Measurements from ENCODE around the gene PTPRN2. TPM values are rescaled to one million over a fixed set of nuclear protein-coding genes. Genes with fewer than 3 reads are reported as not detected.

PTPRN2 gene
- total RNA-seq, 2 donors from 2014 or later: 30.3 to 40.7 TPM

DNA sequence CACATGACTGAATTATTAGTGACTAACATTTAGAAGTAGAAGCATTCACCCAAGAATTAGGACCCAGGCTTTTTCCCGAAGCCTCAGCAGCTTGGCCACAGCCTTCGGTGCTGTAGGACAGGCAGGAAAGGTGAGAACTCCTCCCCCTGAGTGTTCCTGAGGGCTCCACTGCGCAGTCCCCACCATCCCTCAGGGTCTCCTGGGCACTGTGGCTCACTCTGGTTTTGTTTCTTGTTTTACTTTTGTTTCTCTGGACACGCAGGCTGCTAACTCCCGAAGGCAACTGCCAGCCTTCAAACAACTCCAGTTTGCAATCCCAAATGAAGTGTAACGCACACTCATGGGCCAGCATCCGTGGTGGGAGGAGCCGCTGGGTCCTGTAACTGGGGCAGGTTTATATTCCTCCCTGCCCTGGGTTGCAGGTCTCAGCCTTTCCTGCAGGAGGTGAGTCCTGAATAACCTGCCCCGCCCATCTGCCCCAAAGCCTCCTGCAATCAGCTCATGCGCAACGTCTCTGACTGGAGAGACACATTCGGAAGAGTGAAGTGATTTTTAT is 492.9 kb downstream of the PTPRN2 start:
- ATAC-seq (no peak), DNase-seq (no peak)
- intact Hi-C loops (cut with DNase I, micrococcal nuclease): no loop called here

DNA sequence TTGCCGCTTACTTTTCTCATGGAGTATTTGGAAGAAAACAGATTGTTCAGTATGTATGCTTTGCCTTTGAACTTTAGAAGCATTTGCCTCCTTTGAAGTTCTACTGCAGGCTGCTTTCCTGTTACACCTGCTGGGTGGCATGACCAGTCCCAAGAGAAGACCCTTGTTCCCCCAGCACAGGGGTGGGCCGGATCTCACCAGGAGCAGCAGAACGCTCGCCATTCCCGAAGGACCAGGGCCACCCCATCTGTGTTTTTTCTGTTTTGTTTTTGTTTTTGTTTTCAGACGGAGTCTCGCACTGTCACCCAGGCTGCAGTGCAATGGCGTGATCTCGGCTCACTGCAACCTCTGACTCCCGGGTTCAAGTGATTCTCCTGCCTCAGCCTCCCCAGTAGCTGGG is 493.6 kb downstream of the PTPRN2 start:
- ATAC-seq: no peak
- no peak for DNase-seq
- intact Hi-C loops (cut with DNase I, micrococcal nuclease): no loop called here

DNA sequence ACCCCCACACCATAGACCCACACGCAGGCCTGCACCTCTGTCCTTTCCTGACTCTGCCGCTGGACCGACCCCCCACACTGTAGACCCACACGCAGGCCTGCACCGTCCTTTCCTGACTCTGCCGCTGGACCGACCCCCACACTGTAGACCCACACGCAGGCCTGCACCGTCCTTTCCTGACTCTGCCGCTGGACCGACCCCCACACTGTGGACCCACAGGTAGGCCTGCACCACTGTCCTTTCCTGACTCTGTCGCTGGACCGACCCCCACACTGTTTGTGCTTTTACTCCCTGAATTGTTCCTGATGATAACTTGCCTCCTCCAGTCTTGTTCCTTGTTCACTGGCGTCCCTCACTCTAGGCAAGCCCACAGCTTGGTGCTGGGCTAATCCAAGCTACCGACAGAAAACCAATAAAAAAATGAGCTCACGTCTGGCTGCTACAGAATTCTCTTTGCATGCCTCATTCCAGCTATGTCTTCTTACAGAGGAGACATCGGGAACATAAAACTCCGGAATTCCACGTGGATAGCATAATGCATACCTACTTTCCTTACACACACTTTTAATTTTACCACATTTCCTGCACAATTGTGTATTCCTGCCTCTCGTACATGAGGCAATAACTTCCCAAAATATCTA is 494.3 kb downstream of the PTPRN2 start:
- intact Hi-C loops (cut with DNase I, micrococcal nuclease): no loop called here
- ATAC-seq (no peak), DNase-seq (no peak)

DNA sequence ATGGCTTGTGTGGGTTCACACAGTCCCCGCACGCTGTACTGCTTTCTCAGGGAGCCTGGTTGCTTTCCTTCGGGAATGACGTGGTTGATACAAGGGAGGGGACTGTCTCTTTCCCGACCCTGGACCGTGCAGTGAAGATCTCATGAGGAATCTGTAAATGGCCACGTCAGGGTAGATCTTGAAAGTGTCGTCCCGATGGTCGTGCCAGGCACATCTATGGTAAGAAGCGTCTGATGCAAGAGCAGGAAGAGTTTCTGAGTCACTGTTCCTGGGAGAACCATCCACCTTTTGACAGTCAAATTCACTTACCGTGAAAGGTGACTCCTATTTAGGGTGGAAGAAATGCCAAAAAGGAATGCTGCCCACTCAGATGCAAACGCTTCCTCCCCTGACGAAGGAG is 500.4 kb downstream of the PTPRN2 start:
- ATAC-seq (no peak), DNase-seq (no peak)
- intact Hi-C loops (cut with DNase I, micrococcal nuclease): no loop called here

DNA sequence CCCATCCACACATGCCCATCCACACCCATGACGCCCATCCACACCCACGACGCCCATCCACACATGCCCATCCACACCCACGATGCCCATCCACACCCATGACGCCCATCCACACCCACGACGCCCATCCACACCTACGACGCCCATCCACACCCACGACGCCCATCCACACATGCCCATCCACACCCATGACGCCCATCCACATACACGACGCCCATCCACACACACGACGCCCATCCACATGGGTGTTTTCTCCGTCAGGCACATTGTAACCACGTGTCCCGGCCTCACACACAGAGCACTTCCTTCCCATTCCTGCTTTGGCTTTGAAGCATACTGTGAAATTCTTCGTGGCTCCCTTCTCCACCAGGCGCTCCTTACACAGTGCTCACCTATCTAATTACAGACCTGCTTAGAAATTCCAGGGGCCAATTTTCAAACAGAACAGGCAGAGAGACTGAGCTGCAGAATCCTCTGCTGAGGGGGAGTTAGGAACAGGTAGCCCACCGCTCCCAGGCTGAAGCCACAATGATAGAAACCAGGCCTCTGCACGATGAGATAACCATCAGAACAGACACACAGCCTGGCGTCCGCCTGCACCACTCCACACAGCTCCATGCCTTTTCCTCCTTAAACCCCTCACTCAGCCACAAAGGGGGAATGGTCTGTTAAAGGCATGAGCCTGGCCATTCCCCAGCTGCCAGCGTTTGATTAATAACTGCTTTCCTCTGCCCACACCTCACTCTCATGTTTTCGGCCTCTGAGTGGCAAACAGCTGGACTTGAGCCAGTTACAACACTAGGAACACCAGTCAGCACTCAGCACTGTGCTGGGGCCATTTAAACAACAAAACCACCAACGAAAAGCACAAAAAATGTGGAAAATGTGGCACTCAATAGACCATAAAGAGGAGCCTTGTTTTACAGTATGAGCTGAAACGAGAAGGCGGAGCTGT is 501.6 kb downstream of the PTPRN2 start:
- ATAC-seq: no peak
- intact Hi-C loops (cut with DNase I, micrococcal nuclease): no loop called here
- DNase-seq: no peak

DNA sequence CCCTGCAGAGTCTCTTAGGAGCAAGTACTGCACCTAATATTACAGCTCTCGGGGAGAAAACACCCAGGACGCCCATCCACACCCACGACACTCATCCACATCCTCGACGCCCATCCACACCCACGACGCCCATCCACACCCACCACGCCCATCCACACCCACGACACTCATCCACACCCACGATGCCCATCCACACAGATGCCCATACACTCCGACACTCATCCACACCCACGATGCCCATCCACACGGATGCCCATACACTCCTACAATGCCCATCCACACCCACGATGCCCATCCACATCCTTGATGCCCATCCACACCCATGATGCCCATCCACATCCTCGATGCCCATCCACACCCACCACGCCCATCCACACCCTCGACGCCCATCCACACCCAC is 503.1 kb downstream of the PTPRN2 start:
- ATAC-seq: no peak
- intact Hi-C loops (cut with DNase I, micrococcal nuclease): no loop called here
- no peak for DNase-seq

DNA sequence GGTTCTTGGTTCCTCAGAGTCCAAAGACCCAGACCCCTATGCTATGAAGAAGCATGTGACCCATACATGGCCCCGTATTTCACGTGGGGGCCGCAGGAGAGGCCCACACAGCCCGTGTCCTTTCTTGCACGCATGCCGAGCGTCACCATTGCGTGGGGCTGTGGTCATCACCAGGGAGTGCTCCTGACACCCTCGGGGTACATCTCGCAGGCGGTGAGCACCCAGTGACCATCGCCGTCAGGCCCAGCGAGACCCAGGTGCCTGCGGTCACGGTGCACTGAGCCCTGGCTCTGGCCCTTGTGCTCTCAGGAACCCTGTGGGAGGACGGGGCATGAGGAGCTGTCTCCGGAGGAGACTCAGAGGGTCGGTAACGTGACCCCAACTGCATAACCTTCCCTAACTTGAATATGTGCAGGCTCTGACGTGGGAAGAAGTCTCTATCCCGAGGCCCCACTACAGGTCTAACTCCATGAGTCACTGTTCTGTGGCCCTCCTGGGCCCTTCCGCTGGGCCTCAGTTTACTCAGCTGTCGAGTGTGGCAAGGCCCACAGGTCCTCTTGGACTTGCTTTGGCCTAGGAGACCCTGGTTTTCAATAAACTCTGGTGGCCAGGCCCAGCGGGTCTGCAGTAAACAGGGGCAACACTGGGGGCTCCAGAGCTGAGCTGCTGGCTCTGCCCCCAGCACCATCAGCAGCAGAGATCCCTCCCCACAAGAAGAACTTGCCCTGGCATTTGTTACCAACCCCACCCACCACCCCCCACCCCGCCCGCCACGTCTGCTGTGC is 503.9 kb downstream of the PTPRN2 start:
- DNase-seq (no peak), ATAC-seq (no peak)
- intact Hi-C loops (cut with DNase I, micrococcal nuclease): no loop called here

DNA sequence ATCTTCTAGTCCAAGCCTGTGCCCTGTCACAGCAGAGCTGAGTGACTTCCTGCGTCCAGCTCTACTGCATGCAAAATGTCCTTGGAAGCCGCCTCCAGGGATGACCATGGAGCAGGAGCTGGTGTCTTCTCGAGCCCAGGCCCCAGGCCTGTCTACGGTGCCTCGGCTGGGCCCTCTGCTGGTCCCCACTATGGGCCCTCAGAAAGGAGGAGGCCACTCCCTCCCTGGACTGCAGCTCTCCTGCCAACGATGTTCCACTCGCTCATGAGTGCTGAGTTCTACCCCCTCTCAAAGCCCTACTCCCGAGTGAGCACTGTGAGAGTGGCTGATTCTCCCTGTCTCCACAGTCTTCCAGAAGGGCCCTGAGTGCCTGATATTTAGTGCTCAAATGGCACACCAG is 504.9 kb downstream of the PTPRN2 start:
- intact Hi-C loops (cut with DNase I, micrococcal nuclease): no loop called here
- DNase-seq (no peak), ATAC-seq (no peak)

DNA sequence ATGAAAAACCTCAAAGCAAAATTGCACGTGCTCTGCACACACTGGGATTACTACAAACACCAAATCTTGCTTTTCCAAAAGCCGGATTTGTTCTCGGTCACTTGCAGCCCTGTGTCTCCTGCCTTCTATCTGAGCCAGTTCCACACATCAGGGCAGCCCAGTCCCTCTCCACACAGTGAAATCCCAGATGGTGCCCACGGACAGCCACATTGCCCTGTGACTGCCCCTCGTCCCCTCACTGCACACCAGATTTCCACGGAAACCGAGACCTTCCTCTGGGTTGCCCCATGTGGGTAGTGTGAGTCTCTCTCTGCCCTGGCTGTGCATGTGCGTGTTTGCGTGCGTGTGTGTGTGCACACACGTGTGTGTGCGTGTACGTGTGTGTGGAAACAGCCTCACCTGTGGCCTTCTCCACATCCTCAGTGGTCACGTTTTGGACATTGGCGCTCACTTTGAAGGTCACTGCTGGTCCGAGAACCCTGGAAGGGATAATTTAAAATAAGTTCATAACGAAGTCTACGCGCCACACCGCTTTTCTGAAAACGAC is 506.7 kb downstream of the PTPRN2 start:
- no peak for ATAC-seq
- DNase-seq: no peak
- intact Hi-C loops (cut with DNase I, micrococcal nuclease): no loop called here

DNA sequence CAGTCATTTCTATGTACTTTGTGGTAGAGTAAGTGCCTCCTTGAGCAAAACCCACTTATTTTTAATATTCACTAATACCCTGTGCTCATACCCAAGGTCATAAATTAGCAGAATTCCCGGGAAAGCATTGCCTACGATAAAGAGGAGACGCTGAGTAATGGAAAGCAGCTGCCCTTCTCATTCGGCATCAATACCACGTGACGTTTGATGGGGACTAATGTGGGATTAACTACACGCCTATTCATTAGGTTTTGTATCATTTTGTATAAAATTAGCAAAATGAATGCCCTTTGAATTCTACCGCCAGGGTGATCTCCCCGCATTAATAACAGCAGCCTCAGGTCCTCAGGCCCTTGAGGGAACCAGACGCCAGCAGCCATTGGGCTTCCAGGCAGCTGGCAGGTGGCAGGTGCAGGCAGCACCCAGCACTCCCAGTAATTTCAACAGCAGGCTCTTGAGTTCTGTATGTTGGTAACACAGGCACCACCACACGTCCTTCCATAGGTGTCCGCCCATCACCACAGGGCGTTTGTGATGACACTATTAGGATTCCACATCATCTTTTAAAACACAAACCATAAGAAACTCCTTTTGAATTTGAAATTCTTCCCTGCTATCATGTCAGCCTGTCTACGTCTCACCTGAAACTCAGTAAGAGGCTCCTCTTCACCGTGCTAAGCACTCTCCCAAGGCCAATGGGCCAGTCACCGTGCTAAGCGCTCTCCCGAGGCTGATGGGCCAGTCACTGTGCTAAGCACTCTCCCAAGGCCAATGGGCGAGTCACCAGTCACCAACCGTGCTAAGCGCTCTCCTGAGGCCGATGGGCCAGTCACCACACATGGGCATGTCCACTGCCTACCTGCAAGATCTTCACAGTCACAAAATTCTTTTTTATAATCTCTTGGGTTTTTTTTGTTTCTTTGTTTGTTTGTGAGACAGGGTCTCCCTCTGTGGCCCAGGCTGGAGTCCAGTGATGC is 509.4 kb downstream of the PTPRN2 start:
- no peak for DNase-seq
- intact Hi-C loops (cut with DNase I, micrococcal nuclease): no loop called here

DNA sequence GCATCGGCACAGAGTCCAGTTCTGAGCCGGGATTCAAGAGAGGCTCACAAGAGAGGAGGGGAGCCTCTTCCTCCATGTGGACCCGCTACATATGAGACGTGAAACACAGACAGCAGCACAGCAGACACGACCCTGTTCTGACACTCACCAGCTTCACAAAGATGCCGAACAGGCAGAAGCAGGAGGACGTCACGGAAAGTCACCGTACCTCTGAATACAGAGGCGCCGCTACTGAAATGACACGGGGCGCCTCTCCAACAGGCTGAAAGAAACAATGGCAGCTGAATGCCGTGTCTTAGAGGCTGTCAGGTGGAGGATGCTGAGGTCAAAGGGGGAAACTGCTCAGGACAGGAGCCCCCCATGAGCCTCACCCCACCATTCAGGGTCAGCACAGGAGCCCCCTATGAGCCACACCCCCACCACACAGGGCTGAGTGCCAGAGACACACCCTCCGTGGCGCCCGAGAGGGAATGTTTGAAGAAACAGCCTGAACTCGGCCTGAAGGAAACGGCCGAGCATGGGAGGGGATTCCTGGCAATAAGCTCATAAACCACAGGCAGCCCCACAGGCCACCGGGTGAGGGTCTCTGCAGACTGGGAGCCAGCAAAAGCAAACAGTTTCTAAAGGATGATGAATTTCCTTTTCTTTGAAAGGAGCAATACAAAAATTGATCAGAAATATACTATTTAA is 510.3 kb downstream of the PTPRN2 start:
- intact Hi-C loops (cut with DNase I, micrococcal nuclease): no loop called here
- ATAC-seq (no peak), DNase-seq (no peak)

More for the DNA sequence above, 509.4 kb downstream of the PTPRN2 start:
- no peak for ATAC-seq

DNA sequence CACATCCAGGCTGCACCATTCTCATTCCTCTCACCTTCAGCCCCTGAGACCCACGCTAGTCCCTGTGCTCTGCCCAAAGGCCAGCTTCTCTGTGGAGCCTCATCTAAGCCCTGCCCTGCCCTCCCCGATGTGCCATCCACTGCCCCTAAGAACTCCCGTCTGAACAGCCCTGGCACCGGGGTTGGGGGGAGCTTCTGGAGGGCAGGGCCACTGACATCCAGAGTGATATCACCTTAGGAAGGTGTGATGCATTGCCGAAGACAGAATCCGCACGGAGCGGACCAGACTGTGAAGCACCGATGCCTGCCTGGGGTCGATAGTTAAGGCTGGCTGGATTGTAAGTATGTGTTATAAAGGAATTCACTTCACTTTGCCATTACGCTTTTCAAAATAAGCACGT is 511.0 kb downstream of the PTPRN2 start:
- intact Hi-C loops (cut with DNase I, micrococcal nuclease): no loop called here
- DNase-seq (no peak), ATAC-seq (no peak)

DNA sequence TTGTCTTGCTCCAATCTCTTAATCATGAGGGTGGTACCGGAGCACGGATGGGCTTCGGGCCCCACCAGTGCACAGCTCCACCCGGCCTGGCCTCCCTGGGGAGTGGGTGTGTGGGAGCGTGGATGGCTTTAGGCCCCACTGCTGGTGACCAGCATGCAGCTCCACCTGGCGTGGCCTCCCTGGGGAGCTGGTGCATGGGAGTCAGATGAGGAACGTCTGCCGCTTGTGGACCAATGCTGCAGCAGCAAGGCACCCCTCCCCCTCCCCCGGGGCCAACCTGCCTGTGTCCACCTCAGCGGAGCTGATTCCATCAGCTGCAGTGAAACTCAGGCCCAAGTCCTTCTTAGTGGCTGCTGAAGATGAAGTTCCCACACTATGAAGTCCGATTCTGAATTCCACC is 511.4 kb downstream of the PTPRN2 start:
- no peak for DNase-seq
- ATAC-seq: no peak
- intact Hi-C loops (cut with DNase I, micrococcal nuclease): no loop called here

DNA sequence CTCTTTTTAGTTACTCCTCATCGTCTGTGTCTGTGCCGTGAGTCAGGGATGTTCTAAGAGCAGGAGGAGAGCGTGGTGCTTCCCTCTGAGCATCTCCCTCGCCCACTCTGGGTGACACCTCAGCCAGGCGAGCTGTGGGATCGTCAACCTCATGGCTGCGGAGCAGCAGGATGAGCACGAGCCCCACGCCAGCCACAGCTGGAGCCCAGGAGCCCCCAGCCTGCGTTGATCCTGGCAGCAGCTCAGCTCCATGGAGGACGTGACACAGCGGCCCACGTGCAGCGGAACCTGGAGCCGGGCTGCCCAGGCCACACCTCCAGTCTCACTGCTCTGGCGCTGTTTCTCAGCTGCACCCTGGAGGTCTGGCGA is 512.0 kb downstream of the PTPRN2 start:
- ATAC-seq: no peak
- no peak for DNase-seq
- intact Hi-C loops (cut with DNase I, micrococcal nuclease): no loop called here

DNA sequence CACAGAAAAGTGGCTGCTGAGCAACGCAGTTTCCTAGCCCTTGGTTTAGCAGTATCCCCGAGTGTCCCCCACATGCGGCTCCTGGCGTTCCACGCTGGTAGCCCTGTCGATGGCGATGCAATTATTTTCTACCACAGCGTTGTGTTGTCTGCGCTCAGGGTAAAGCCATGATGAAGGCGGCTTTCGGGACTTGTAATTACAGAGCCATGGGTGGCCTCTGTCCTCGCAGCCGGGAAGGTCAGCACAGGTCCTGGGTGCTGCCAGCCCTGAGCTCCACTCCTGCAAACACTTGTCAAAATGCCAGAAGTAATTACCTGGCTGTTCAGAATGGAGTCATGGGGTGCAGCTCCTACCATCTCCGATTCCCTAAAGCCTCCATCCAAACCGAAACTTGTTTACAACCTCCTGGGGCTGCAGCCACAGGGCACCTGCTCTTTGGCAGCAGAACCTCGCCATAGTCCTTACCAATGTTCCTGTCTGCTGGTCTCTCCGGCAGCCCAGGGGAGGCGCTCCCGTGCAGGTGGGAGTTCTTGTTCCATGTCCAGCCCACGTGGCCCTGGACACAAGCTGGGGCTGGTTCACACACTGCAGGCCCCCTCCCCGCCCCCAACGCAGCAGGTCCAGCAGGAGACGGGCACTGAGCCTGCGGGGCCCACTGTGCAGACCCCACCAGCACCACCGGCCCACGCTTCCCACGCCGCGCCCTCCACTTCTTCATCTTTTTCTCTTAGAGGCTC is 512.6 kb downstream of the PTPRN2 start:
- intact Hi-C loops (cut with DNase I, micrococcal nuclease): no loop called here
- no peak for DNase-seq
- ATAC-seq: no peak

DNA sequence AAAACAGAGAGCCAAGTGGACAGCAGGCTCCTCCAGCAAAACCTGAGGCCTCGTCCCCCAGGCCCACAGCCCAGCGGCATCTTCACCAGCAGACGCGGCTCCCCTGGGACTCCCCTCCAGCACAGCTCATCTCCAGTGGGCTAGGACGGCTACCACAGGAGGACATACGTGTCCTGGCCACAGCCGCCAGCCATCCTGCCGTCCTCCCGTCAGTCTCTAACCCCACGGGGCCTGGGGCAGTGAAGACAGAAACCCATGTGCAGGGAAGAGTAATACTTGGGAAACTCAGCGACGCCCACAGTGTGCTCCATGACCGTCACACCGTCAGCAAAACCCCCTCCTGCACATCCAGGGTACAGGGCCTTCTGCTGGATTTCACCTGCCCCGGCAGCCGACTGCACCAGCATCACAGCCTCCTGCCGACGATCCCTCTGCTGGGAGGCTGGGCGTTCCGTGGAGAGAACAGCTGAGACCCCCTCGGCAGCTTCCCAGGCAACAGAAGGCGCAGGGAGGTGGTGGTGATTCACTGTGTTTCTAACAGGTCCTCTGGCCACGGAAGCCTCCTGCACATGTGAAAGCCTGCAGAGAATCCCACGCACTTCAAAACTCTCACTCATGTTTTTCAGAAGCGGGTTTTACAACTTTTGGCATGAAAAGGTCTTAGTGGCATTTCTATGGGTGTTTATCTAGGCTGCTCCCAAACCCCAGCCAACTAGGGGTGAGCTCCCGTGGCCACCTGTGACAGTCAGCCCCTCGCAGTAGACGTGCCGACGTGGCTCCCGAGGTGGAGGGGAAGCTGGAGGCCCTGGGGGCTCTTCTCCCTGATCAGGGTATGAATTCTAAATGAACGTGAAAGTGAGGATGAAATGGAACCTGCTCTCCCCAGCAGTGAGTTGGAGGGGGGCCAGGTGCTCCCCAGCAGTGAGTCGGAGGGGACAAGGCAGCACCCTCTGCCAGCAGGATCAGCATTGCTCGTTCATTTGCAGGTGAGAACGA is 513.5 kb downstream of the PTPRN2 start:
- no peak for ATAC-seq
- no peak for DNase-seq
- intact Hi-C loops (cut with DNase I, micrococcal nuclease): no loop called here
